ENCODE measurements around the gene MRPS18B.

MRPS18B gene

DNA sequence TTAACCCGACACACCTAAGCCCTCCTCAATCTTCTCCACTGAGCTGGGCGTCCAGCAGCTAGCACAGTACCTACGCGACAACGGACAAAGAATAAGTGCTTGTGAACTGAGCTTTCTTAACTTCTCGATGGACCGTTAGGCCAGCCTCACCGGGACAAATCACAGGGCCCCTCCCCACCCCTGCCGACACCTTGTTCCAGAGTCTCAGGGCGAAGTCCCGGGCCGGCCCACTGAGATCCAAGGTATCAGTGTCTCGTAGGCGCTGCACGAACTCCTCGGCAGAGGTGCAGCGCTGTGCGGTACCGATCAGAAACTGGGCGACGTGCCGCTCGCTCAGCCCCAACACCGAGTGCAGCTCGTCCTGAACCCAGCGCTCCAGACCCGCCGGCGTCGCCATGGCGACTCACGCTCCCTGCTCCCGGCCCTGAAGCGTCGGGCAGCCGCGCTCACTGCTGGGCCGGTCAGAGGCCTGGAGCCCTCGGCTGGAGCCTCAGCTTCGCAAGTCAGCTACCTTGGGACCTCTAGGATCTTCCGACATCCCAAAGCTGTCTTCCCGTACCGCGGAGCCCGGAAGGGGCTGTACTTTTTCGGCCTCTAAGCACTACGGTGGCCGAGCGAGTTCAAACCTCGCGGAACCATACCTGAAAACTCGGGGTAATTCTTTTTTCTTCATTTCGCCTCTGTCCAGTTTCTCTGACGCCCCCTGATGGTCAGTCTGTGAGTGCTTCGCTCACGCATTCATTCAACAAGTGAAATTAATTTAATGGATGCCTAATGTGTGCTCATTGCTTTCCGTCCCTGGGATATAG is 55.0 kb downstream of the MRPS18B start, which contains the start of gene DHX16:
TSS of gene DHX16 (minus strand) at position 562 of the 809 bp plus-strand sequence. CDS start at position 397, 165 bp downstream.
- DNase-seq (ENCODE audit: insufficient read length, low spot score): peak; percentile 96
- peak; percentile 69 for FAIRE-seq
